Endothelial cell of umbilical vein (primary cell): ENCODE results near the gene SLC34A1. TPM values are rescaled to one million over a fixed set of nuclear protein-coding genes. Genes with fewer than 3 reads are reported as not detected.

ENCODE experiments used
- BruUV-seq: library from RNA; stranded (reverse); fragments of 400-500 nt; replicated peaks from 2 replicates; lab custom pipeline; 2021; lab: Mats Ljungman, UMichigan
- CTCF ChIA-PET: fragments of 300-600, 350-600 bp; sonication (Branson Sonifier 250); formaldehyde crosslinking; loops from one replicate; lab custom pipeline; 2021; ENCODE audit warnings: antibody characterized with exemption, inconsistent platforms; lab: Charles Lee
- POLR2A ChIA-PET: fragments of 300-600, 350-600 bp; sonication (Branson Sonifier 250); formaldehyde crosslinking; loops from one replicate; lab custom pipeline; 2021; ENCODE audit warnings: antibody characterized with exemption, inconsistent platforms; lab: Charles Lee
- DNase-seq: peaks from one replicate; pipeline ENCODE4 v3.0.0-alpha.2; 2011; ENCODE audit warnings: low read depth, low spot score
- FAIRE-seq: peaks from 2 replicates; lab custom pipeline; 2011; peaks lifted over from hg19 to GRCh38; lab: Jason Lieb, UNC
- H2AFZ ChIP-seq: 2 replicates; pipeline ENCODE4 v1.6.0; 2012; ENCODE audit warnings: low read depth, low read length, control low read depth, inconsistent platforms
- H3K27ac ChIP-seq: 2 replicates; pipeline ENCODE4 v1.5.1; 2011; ENCODE audit warnings: low read depth, mild to moderate bottlenecking, control low read depth, low read length, moderate library complexity; ENCODE audit not compliant: insufficient read depth
- H3K27me3 ChIP-seq, 2 experiments: 2 replicates each; pipeline versions ENCODE4 v1.6.0 to v1.6.1; 2011; ENCODE audit warnings: low read length in 2 of 2, mixed read lengths in 1 of 2; ENCODE audit not compliant: control insufficient read depth in 2 of 2, insufficient read depth in 2 of 2
- H3K36me3 ChIP-seq, 2 experiments: 2 replicates in 1 of 2; 3 replicates in 1 of 2; pipeline ENCODE4 v1.5.1; 2011; ENCODE audit warnings: low read length in 2 of 2, mild to moderate bottlenecking in 1 of 2, moderate library complexity in 1 of 2; ENCODE audit not compliant: control insufficient read depth in 2 of 2, insufficient read depth in 2 of 2; ENCODE audit errors: extremely low read depth in 1 of 2
- H3K4me1 ChIP-seq: 3 replicates; pipeline ENCODE4 v1.5.1; 2011; ENCODE audit warnings: mild to moderate bottlenecking, low read length; ENCODE audit not compliant: control insufficient read depth, insufficient read depth; ENCODE audit errors: extremely low read depth
- H3K4me2 ChIP-seq: 2 replicates; pipeline ENCODE4 v1.6.1; 2011; ENCODE audit warnings: low read length, control low read depth, mixed read lengths; ENCODE audit not compliant: insufficient read depth
- H3K4me3 ChIP-seq, 3 experiments: fragments of 200-600 bp in 1 of 3; sonication (generic), shearing (Covaris generic) in 1 of 3; replicated peaks in 1 of 3; 2 replicates each; pipeline ENCODE4 v1.5.1; 2011 to 2016; ENCODE audit warnings: control low read depth in 3 of 3, low read length in 3 of 3, mild to moderate bottlenecking in 2 of 3, inconsistent platforms in 1 of 3, low read depth in 1 of 3, moderate library complexity in 1 of 3; ENCODE audit not compliant: insufficient read depth in 1 of 3
- H3K79me2 ChIP-seq: 2 replicates; pipeline ENCODE4 v1.6.0; 2012; ENCODE audit warnings: low read length, inconsistent platforms; ENCODE audit not compliant: control insufficient read depth, insufficient read depth
- H3K9ac ChIP-seq: replicated peaks from 2 replicates; pipeline ENCODE3; 2011; ENCODE audit warnings: low read length, control low read depth; ENCODE audit not compliant: insufficient read depth; ENCODE audit errors: extremely low read depth
- H3K9me1 ChIP-seq: replicated peaks from 3 replicates; pipeline ENCODE4 v1.6.0; 2011; ENCODE audit warnings: mild to moderate bottlenecking, low read length; ENCODE audit not compliant: control insufficient read depth, insufficient read depth; ENCODE audit errors: extremely low read depth
- H3K9me3 ChIP-seq: replicated peaks from 2 replicates; pipeline ENCODE4 v1.5.1; 2012; ENCODE audit warnings: low read length, inconsistent platforms; ENCODE audit not compliant: control insufficient read depth, insufficient read depth
- H4K20me1 ChIP-seq: replicated peaks from 2 replicates; pipeline ENCODE3; 2011; ENCODE audit warnings: mild to moderate bottlenecking, low read length; ENCODE audit not compliant: control insufficient read depth, insufficient read depth; ENCODE audit errors: extremely low read depth
- FOS ChIP-seq: IDR thresholded peaks from 2 replicates; pipeline ENCODE4 v1.6.1; 2011; ENCODE audit warnings: mild to moderate bottlenecking, low read length, moderate library complexity, borderline replicate concordance; ENCODE audit not compliant: insufficient read depth
- MYC ChIP-seq: IDR thresholded peaks from one replicate; pipeline ENCODE4 v1.6.1; 2011; ENCODE audit warnings: mild to moderate bottlenecking, low read depth, low read length
- dilution Hi-C: fragments of 300-500 bp; cut with MboI; formaldehyde crosslinking; loops from one replicate; pipeline ENCODE4 v1.15.0; 2019; ENCODE audit warnings: low sequenced_read_pairs; ENCODE audit not compliant: extremely low pct_ligation_motif_present
- intact Hi-C: fragments of 100-400 bp; cut with micrococcal nuclease; formaldehyde crosslinking; loops from one replicate; pipeline ENCODE4 v1.10.0; 2022
- polyA plus RNA-seq, 4 experiments: library from polyadenylated mRNA; depleted of rRNA in 3 of 4; stranded (reverse) in 3 of 4; unstranded in 1 of 4; fragments of >200 nt; gene quantifications; 2 replicates each; pipeline versions ENCODE4 v1.2.1 to v1.2.3, GENCODE V29; 2011 to 2012; ENCODE audit warnings: missing spikeins in 1 of 4
- total RNA-seq: library from RNA; stranded (reverse); gene quantifications from 2 replicates; pipeline ENCODE4 v1.2.3, GENCODE V29; 2021
- TF ChIP-seq, protein P1 (sequence below), 2 donors: IDR thresholded peaks; 1 replicate in 1 of 2; 2 replicates in 1 of 2; pipeline ENCODE4 v1.5.1; 2011; ENCODE audit warnings: low read length in 2 of 2, mild to moderate bottlenecking in 2 of 2, moderate library complexity in 2 of 2, control low read depth in 1 of 2, inconsistent platforms in 1 of 2, low read depth in 1 of 2; ENCODE audit not compliant: insufficient read depth in 1 of 2; ENCODE audit errors: extremely low read depth in 1 of 2

The SLC34A1 gene
- total and polyA plus RNA-seq, 2 donors (not counting 3 experiments of a cell fraction or from before 2014, with no cell fraction given) = not detected

- H3K4me1 ChIP-seq = no peaks in the 10 kb centered on the region
- H3K9me3 ChIP-seq = no peaks in the 10 kb centered on the region
- H3K4me2 ChIP-seq = no peak overlapping the region
- ChIA-PET CTCF (interaction anchor here (0.7 to 3.6 kb wide), 10 partner anchors 9 to 77 kb away, joined by 3 to 38 read pairs (median 4); no protein-coding TSS in a partner anchor), POLR2A (interaction anchor here (1.5 kb wide), 1 partner anchor 27 kb away, joined by 4 read pairs; no protein-coding TSS in a partner anchor)
- H4K20me1 ChIP-seq = no peaks in the 10 kb centered on the region
- dilution Hi-C loops = no loop called here
- no peaks in the 10 kb centered on the region for H3K36me3 ChIP-seq
- H3K9ac ChIP-seq = no peak overlapping the region
- no peak for DNase-seq
- H2AFZ ChIP-seq = no peak overlapping the region
- H3K79me2 ChIP-seq = no peaks in the 10 kb centered on the region
- no peak overlapping the region for H3K27ac ChIP-seq
- H3K4me3 ChIP-seq = no peak overlapping the region
- H3K9me1 ChIP-seq = no peaks in the 10 kb centered on the region
- H3K27me3 ChIP-seq = no peaks in the 10 kb centered on the region
- no peak for TF ChIP-seq MYC
- TF ChIP-seq FOS = no peak
- TF ChIP-seq, protein P1, sequence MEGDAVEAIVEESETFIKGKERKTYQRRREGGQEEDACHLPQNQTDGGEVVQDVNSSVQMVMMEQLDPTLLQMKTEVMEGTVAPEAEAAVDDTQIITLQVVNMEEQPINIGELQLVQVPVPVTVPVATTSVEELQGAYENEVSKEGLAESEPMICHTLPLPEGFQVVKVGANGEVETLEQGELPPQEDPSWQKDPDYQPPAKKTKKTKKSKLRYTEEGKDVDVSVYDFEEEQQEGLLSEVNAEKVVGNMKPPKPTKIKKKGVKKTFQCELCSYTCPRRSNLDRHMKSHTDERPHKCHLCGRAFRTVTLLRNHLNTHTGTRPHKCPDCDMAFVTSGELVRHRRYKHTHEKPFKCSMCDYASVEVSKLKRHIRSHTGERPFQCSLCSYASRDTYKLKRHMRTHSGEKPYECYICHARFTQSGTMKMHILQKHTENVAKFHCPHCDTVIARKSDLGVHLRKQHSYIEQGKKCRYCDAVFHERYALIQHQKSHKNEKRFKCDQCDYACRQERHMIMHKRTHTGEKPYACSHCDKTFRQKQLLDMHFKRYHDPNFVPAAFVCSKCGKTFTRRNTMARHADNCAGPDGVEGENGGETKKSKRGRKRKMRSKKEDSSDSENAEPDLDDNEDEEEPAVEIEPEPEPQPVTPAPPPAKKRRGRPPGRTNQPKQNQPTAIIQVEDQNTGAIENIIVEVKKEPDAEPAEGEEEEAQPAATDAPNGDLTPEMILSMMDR (IDR thresholded peaks at IDR 0.05; ENCODE audit: extremely low read depth in 1 of 2, insufficient read depth in 1 of 2, low read depth in 1 of 2, low read length in 2 of 2) = no peak
- intact Hi-C loops = no loop called here
- no TSS peak for BruUV-seq
- no peak for FAIRE-seq
Observed at GRCh38 chr5:177377851-177378776, 6.1 kb upstream of the SLC34A1 start.
